Breast epithelium (tissue), 4 donors: ENCODE data around the gene CD300LB. TPM values are rescaled to one million over a fixed set of nuclear protein-coding genes. Genes with fewer than 3 reads are reported as not detected.

Experiments
- DNase-seq, 2 donors: peaks; one replicate each; pipeline ENCODE4 v3.0.0-alpha.2; 2019; ENCODE audit warnings: low spot score in 2 of 2
- H3K27ac ChIP-seq, 2 donors: fragments of 200-600 bp; sonication (generic) in 1 of 2; one replicate each; pipeline ENCODE4 v1.5.1; 2016 to 2019; ENCODE audit warnings: mild to moderate bottlenecking in 1 of 2
- H3K27me3 ChIP-seq, 2 donors: fragments of 200-600 bp; sonication (generic) in 1 of 2; one replicate each; pipeline versions ENCODE4 v1.5.1 to v1.6.0; 2017 to 2019; ENCODE audit warnings: control low read depth in 1 of 2, mild to moderate bottlenecking in 1 of 2
- H3K36me3 ChIP-seq: fragments of 200-600 bp; one replicate; pipeline ENCODE4 v1.5.1; 2019
- H3K4me1 ChIP-seq, 2 donors: fragments of 200-600 bp; sonication (generic); one replicate each; pipeline ENCODE4 v1.5.1; 2016 to 2019; ENCODE audit warnings: control low read depth in 1 of 2
- H3K4me3 ChIP-seq, 3 donors: fragments of 200-600 bp; sonication (generic); 1 replicate in 2 of 3; 2 replicates in 1 of 3; pipeline ENCODE4 v1.5.1; 2016 to 2019; ENCODE audit warnings: mild to moderate bottlenecking in 3 of 3, moderate library complexity in 2 of 3
- H3K9me3 ChIP-seq, 2 donors: fragments of 200-600 bp; sonication (generic) in 1 of 2; one replicate each; pipeline ENCODE4 v1.5.1; 2016 to 2019; ENCODE audit warnings: control low read depth in 1 of 2
- POLR2A ChIP-seq: fragments of 450-650 bp; IDR thresholded peaks from one replicate; pipeline ENCODE4 v1.6.1; 2016; ENCODE audit warnings: antibody characterized with exemption, mild to moderate bottlenecking, moderate library complexity
- POLR2AphosphoS5 ChIP-seq, 3 donors: sonication (generic); formaldehyde crosslinking; IDR thresholded peaks; one replicate each; pipeline ENCODE4 v1.6.1; 2017; ENCODE audit warnings: antibody characterized with exemption in 3 of 3
- intact Hi-C: fragments of 100-400 bp; cut with DNase I; formaldehyde crosslinking; loops from one replicate; pipeline ENCODE4 v1.15.1; 2023; ENCODE audit warnings: low total_unique reads
- total RNA-seq, 3 donors: library from RNA; depleted of rRNA; stranded (reverse); fragments of >200 nt; gene quantifications; one replicate each; pipeline ENCODE4 v1.1.0, GENCODE V29; 2016
- TF ChIP-seq, protein P1 (sequence below), 3 donors: fragments of 450-650 bp; IDR thresholded peaks; one replicate each; pipeline ENCODE4 v1.5.1; 2016 to 2017; ENCODE audit warnings: antibody characterized with exemption in 3 of 3, mild to moderate bottlenecking in 3 of 3, moderate library complexity in 3 of 3

The CD300LB gene
- total RNA-seq, 3 donors from 2014 or later, result 0.32 to 0.88 TPM; not detected in 1

DNA sequence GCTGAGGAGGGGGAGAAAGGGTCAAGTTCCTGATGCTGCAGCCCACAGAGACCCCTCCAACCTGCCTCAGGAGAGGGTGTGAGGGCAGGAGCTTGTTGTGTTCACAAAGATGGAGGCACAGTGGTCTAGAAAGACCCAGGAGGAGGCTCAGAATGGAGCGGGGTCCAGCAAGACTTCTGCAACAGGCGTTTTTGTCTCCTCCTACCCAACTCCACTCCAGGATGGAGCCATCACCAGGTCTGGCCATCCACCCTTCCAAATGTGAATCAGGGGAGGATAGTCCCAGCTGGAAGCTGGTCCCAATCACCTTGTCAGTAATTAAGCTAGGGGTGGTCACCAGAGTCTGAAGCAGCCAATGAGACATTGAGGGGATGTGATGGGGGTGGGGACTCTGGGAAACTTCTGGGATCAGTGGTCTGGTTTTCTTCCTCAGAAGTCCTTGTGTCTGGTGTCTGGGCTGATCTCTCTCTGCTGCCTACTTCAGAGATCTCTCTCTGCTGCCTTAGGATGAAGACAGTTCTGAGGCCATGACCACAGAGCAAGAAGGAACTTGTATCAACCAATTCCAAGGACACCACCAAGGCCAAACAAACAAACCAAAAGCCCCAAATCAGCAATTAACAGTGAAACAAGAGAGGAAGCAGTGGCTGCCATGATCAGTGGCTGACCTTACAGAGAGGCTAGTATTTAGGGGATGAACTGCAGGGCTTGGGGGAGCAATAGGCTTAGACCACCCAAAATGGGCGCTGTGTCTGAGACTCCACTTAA, 14.5 kb downstream of the CD300LB start:
- H3K27me3 ChIP-seq, result peaks cover 0 to 8% of the 10 kb centered on the region in 2 donors
- H3K4me3 ChIP-seq, result no peak overlapping the region
- no peaks in the 10 kb centered on the region for H3K4me1 ChIP-seq
- intact Hi-C loops, result no loop called here
- TF ChIP-seq POLR2AphosphoS5 (IDR thresholded peaks at IDR 0.05) (no peak), POLR2A (no peak)
- TF ChIP-seq, protein P1, sequence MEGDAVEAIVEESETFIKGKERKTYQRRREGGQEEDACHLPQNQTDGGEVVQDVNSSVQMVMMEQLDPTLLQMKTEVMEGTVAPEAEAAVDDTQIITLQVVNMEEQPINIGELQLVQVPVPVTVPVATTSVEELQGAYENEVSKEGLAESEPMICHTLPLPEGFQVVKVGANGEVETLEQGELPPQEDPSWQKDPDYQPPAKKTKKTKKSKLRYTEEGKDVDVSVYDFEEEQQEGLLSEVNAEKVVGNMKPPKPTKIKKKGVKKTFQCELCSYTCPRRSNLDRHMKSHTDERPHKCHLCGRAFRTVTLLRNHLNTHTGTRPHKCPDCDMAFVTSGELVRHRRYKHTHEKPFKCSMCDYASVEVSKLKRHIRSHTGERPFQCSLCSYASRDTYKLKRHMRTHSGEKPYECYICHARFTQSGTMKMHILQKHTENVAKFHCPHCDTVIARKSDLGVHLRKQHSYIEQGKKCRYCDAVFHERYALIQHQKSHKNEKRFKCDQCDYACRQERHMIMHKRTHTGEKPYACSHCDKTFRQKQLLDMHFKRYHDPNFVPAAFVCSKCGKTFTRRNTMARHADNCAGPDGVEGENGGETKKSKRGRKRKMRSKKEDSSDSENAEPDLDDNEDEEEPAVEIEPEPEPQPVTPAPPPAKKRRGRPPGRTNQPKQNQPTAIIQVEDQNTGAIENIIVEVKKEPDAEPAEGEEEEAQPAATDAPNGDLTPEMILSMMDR (IDR thresholded peaks at IDR 0.05), result no peak
- H3K27ac ChIP-seq, result no peak overlapping the region
- H3K36me3 ChIP-seq, result no peaks in the 10 kb centered on the region
- no peak for DNase-seq
- peaks cover 0 to 11% of the 10 kb centered on the region in 2 donors for H3K9me3 ChIP-seq

DNA sequence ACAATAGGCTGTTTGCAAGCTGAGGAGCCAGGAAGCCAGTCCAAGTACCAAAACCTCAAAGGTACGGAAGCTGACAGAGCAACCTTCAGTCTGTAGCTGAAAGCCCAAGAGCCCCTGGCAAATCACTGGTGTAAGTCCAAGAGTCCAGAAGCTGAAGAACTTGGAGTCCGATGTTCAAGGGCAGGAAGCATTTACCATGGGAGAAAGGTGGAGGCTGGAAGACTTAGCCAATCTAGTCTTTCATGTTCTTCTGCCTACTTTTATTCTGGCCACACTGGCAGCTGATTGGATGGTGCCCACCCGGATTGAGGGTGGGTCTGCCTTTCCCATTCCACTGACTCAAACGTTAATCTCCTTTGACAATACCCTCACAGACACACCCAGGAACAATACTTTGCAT, 15.3 kb downstream of the CD300LB start:
- H3K27ac ChIP-seq, result no peak overlapping the region
- TF ChIP-seq, protein P1 (IDR thresholded peaks at IDR 0.05), result no peak
- no peak for TF ChIP-seq POLR2A
- TF ChIP-seq POLR2AphosphoS5 (IDR thresholded peaks at IDR 0.05), result no peak
- peaks cover 0 to 11% of the 10 kb centered on the region in 2 donors for H3K9me3 ChIP-seq
- H3K4me3 ChIP-seq, result no peak overlapping the region
- peaks cover 0 to 7% of the 10 kb centered on the region in 2 donors for H3K27me3 ChIP-seq
- no peaks in the 10 kb centered on the region for H3K36me3 ChIP-seq
- no peak for DNase-seq
- no peaks in the 10 kb centered on the region for H3K4me1 ChIP-seq
- intact Hi-C loops, result no loop called here

DNA sequence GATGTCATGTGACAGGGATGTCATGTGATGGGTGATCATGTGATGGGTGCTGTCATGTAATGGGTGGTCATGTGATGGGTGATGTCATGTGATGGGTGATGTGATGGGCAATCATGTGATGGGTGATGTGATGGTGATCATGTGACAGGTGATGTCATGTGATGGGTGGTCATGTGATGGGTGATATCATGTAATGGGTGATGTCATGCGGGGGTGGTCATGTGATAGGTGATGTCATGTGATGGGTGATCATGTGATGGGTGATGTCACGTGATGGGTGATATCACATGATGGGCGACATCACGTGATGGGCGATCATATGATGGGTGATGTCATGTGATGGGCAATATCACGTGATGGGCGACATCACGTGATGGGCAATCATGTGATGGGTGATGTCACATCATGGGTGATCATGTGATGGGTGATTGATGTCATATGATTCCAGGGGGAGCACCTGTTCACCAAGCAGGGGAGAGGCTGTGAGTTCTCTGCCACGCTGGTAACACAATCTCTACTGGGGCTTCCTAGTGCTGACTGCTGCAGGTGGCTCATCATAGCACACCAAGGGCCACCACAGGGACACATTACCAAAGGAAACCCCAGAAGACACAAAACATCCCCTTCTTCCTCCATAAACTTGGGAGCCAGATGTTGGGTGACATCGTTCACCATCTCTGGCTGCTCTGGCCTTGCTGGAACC, 16.5 kb downstream of the CD300LB start:
- Histone ChIP-seq H3K4me1 (no peaks in the 10 kb centered on the region), H3K4me3 (no peak overlapping the region), H3K9me3 (peaks cover 0 to 11% of the 10 kb centered on the region in 2 donors), H3K27me3 (peaks cover 0 to 7% of the 10 kb centered on the region in 2 donors), H3K27ac (no peak overlapping the region), H3K36me3 (no peaks in the 10 kb centered on the region)
- intact Hi-C loops, result no loop called here
- TF ChIP-seq, protein P1 (IDR thresholded peaks at IDR 0.05), result no peak
- peak in 2 of 3 donors; percentile 30 to 67 for TF ChIP-seq POLR2AphosphoS5 (IDR thresholded peaks at IDR 0.05)
- DNase-seq, result peak; percentile 39 to 41

DNA sequence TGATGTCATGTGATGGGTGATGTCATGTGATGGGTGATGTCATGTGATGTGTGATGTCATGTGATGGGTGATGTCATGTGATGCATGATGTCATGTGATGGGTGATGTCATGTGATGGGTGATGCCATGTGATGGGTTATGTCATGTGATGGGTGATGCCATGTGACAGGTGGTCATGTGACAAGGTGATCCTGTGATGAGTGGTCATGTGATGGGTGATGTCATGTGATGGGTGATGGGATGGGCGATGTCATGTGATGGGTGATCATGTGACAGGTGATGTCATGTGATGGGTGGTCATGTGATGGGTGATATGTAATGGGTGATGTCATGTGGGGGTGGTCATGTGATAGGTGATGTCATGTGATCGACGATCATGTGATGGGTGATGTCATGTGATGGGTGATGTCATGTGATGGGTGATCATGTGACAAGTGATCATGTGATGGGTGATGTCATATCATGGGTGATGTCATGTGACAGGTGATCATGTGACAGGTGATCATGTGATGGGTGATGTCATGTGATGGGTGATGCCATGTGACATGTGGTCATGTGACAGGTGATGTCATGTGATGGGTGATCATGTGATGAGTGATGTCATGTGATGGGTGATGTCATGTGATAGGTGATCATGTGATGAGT, 17.2 kb downstream of the CD300LB start:
- intact Hi-C loops, result no loop called here
- H3K4me3 ChIP-seq, result no peak overlapping the region
- H3K36me3 ChIP-seq, result no peaks in the 10 kb centered on the region
- peaks cover 0 to 9% of the 10 kb centered on the region in 2 donors for H3K9me3 ChIP-seq
- no peak overlapping the region for H3K27ac ChIP-seq
- TF ChIP-seq POLR2AphosphoS5 (IDR thresholded peaks at IDR 0.05), result no peak
- TF ChIP-seq, protein P1 (IDR thresholded peaks at IDR 0.05), result no peak
- TF ChIP-seq POLR2A, result no peak
- no peaks in the 10 kb centered on the region for H3K4me1 ChIP-seq
- DNase-seq, result peak; percentile 35 to 42
- H3K27me3 ChIP-seq, result peaks cover 0 to 7% of the 10 kb centered on the region in 2 donors
